HG02759 (cell line): ENCODE measurements around the gene PROM1.

ENCODE experiments used
- ATAC-seq: cut with Tn5 transposase; IDR thresholded peaks from one replicate; pipeline ENCODE4 v1.9.1; 2021; ENCODE audit warnings: mild to moderate bottlenecking, moderate library complexity; ENCODE audit not compliant: unreplicated experiment

The PROM1 gene

GRCh38 chr4:15995826-15996225, 88.0 kb downstream of the PROM1 start:
- no peak for ATAC-seq

- ATAC-seq = no peak
Observed at GRCh38 chr4:15992167-15992485, 91.7 kb downstream of the PROM1 start.

GRCh38 chr4:15990570-15991285, 93.1 kb downstream of the PROM1 start:
- ATAC-seq = no peak

- no peak for ATAC-seq
Observed at GRCh38 chr4:15989424-15989823, 94.4 kb downstream of the PROM1 start.

GRCh38 chr4:15988222-15988621, 95.6 kb downstream of the PROM1 start:
- ATAC-seq = no peak

- ATAC-seq = no peak
Observed at GRCh38 chr4:15986907-15987306, 96.9 kb downstream of the PROM1 start.

GRCh38 chr4:15983610-15984009, 100.2 kb downstream of the PROM1 start:
- no peak for ATAC-seq

- ATAC-seq = no peak
Observed at GRCh38 chr4:15982842-15983524, 100.8 kb downstream of the PROM1 start.

GRCh38 chr4:15976456-15977447, 107.1 kb downstream of the PROM1 start:
- ATAC-seq = no peak

- ATAC-seq = no peak
Observed at GRCh38 chr4:15971068-15971801, 112.6 kb downstream of the PROM1 start.

GRCh38 chr4:15968551-15969300, 115.1 kb downstream of the PROM1 start:
- ATAC-seq = no peak

- ATAC-seq = no peak
Observed at GRCh38 chr4:15965325-15965724, 118.5 kb downstream of the PROM1 start.

- ATAC-seq = no peak
Observed at GRCh38 chr4:15964159-15964558, 119.7 kb downstream of the PROM1 start.

GRCh38 chr4:15963576-15963975, 120.2 kb downstream of the PROM1 start:
- ATAC-seq = peak; percentile 77

GRCh38 chr4:15963001-15963451, 120.8 kb downstream of the PROM1 start, which contains the start of gene FGFBP2:
FGFBP2 (minus strand) TSS chr4:15963175; CDS start chr4:15963129, 46 bp downstream.
- peak; percentile 66 for ATAC-seq

- no peak for ATAC-seq
Observed at GRCh38 chr4:15961781-15962510, 121.9 kb downstream of the PROM1 start.

GRCh38 chr4:15958562-15958961, 125.3 kb downstream of the PROM1 start:
- ATAC-seq = no peak

- ATAC-seq = peak; percentile 91
Observed at GRCh38 chr4:15956179-15956850, 127.5 kb downstream of the PROM1 start.

GRCh38 chr4:15955670-15956069, 128.2 kb downstream of the PROM1 start:
- ATAC-seq = no peak
